Astrocyte (in vitro differentiated cells and primary cell): ENCODE data around the gene DNPEP. TPM values are rescaled to one million over a fixed set of nuclear protein-coding genes. Genes with fewer than 3 reads are reported as not detected.

Experiments
- DNase-seq: peaks from one replicate; pipeline ENCODE4 v3.0.0-alpha.2; 2010; ENCODE audit warnings: low read depth
- FAIRE-seq: peaks from 2 replicates; lab custom pipeline; 2011; peaks lifted over from hg19 to GRCh38; lab: Jason Lieb, UNC
- H2AFZ ChIP-seq: 2 replicates; pipeline ENCODE4 v1.6.0; 2012; ENCODE audit warnings: low read depth, low read length, inconsistent platforms
- H3K27ac ChIP-seq: 2 replicates; pipeline ENCODE4 v1.5.1; 2011; ENCODE audit warnings: low read depth, low read length, inconsistent platforms
- H3K27me3 ChIP-seq: 2 replicates; pipeline ENCODE4 v1.6.0; 2011; ENCODE audit warnings: low read length, inconsistent platforms; ENCODE audit not compliant: insufficient read depth
- H3K36me3 ChIP-seq: 2 replicates; pipeline ENCODE4 v1.5.1; 2011; ENCODE audit warnings: low read length, inconsistent platforms; ENCODE audit not compliant: insufficient read depth
- H3K4me1 ChIP-seq: 2 replicates; pipeline ENCODE4 v1.5.1; 2011; ENCODE audit warnings: low read length, inconsistent platforms; ENCODE audit not compliant: insufficient read depth
- H3K4me2 ChIP-seq: 2 replicates; pipeline ENCODE4 v1.6.0; 2012; ENCODE audit warnings: low read length, inconsistent platforms
- H3K4me3 ChIP-seq: 2 replicates; pipeline ENCODE4 v1.5.1; 2011; ENCODE audit warnings: low read depth, mild to moderate bottlenecking, low read length, inconsistent platforms; ENCODE audit not compliant: insufficient read depth
- H3K79me2 ChIP-seq: 2 replicates; pipeline ENCODE4 v1.6.0; 2012; ENCODE audit warnings: mild to moderate bottlenecking, low read length, inconsistent platforms; ENCODE audit not compliant: insufficient read depth
- H3K9ac ChIP-seq: 2 replicates; pipeline ENCODE4 v1.6.0; 2012; ENCODE audit warnings: mild to moderate bottlenecking, low read length, inconsistent platforms
- H3K9me3 ChIP-seq: 2 replicates; pipeline ENCODE4 v1.5.1; 2012; ENCODE audit warnings: low read depth, mild to moderate bottlenecking, low read length, inconsistent platforms; ENCODE audit not compliant: insufficient read depth
- H4K20me1 ChIP-seq: 2 replicates; pipeline ENCODE4 v1.6.0; 2012; ENCODE audit warnings: low read length, inconsistent platforms; ENCODE audit not compliant: insufficient read depth
- H3K27ac Mint-ChIP-seq: one replicate; pipeline ENCODE4 v1.8.0; 2021; ENCODE audit warnings: mild to moderate bottlenecking, mixed read lengths; ENCODE audit not compliant: unreplicated experiment
- H3K27me3 Mint-ChIP-seq: one replicate; pipeline ENCODE4 v1.8.0; 2021; ENCODE audit warnings: low read depth, mixed read lengths; ENCODE audit not compliant: unreplicated experiment
- H3K36me3 Mint-ChIP-seq: one replicate; pipeline ENCODE4 v1.8.0; 2021; ENCODE audit warnings: low read depth, mixed read lengths; ENCODE audit not compliant: unreplicated experiment
- H3K4me1 Mint-ChIP-seq: one replicate; pipeline ENCODE4 v1.8.0; 2021; ENCODE audit warnings: low read depth, mixed read lengths; ENCODE audit not compliant: unreplicated experiment
- H3K4me3 Mint-ChIP-seq: one replicate; pipeline ENCODE4 v1.8.0; 2021; ENCODE audit warnings: mild to moderate bottlenecking, moderate library complexity, mixed read lengths; ENCODE audit not compliant: unreplicated experiment
- H3K9me3 Mint-ChIP-seq: one replicate; pipeline ENCODE4 v1.8.0; 2021; ENCODE audit warnings: mild to moderate bottlenecking, mixed read lengths; ENCODE audit not compliant: unreplicated experiment
- CTCF ChIP-seq: IDR thresholded peaks from 2 replicates; pipeline ENCODE4 v1.5.1; 2011; ENCODE audit warnings: low read depth, mild to moderate bottlenecking, inconsistent platforms, low read length, moderate library complexity; ENCODE audit not compliant: insufficient read depth
- EZH2 ChIP-seq: IDR thresholded peaks from 2 replicates; pipeline ENCODE4 v1.6.1; 2012; ENCODE audit warnings: mild to moderate bottlenecking, low read length, inconsistent platforms; ENCODE audit not compliant: insufficient read depth
- total RNA-seq: library from RNA; stranded (reverse); gene quantifications from 2 replicates; pipeline ENCODE4 v1.2.1, GENCODE V29; 2021

Gene DNPEP
- total RNA-seq, 1 donor from 2014 or later = 53.9 TPM

GRCh38 chr2:219401606-219402005 lies 13.9 kb upstream of the DNPEP start:
- H3K4me3 ChIP-seq = no peak overlapping the region
- H3K9ac ChIP-seq = no peak overlapping the region
- DNase-seq (no peak), FAIRE-seq (no peak)
- peaks cover 10% of the 10 kb centered on the region for H3K4me1 ChIP-seq
- no peak overlapping the region for H3K27ac Mint-ChIP-seq
- H3K79me2 ChIP-seq = no peaks in the 10 kb centered on the region
- H3K4me1 Mint-ChIP-seq = peaks cover 36% of the 10 kb centered on the region
- no peaks in the 10 kb centered on the region for H3K36me3 ChIP-seq
- TF ChIP-seq CTCF (no peak), EZH2 (no peak)
- H3K27ac ChIP-seq = no peak overlapping the region
- H3K27me3 Mint-ChIP-seq = peaks cover 3% of the 10 kb centered on the region
- no peaks in the 10 kb centered on the region for H3K27me3 ChIP-seq
- no peak overlapping the region for H3K4me3 Mint-ChIP-seq
- no peak overlapping the region for H2AFZ ChIP-seq
- no peaks in the 10 kb centered on the region for H3K9me3 Mint-ChIP-seq
- H3K36me3 Mint-ChIP-seq = no peaks in the 10 kb centered on the region
- no peaks in the 10 kb centered on the region for H3K9me3 ChIP-seq
- no peaks in the 10 kb centered on the region for H4K20me1 ChIP-seq
- no peak overlapping the region for H3K4me2 ChIP-seq

- H4K20me1 ChIP-seq = no peaks in the 10 kb centered on the region
- no peak for DNase-seq
- H3K79me2 ChIP-seq = no peaks in the 10 kb centered on the region
- H3K4me3 ChIP-seq = no peak overlapping the region
- no peaks in the 10 kb centered on the region for H3K9me3 Mint-ChIP-seq
- no peak overlapping the region for H3K4me3 Mint-ChIP-seq
- no peak overlapping the region for H3K27ac Mint-ChIP-seq
- H2AFZ ChIP-seq = no peak overlapping the region
- FAIRE-seq = no peak
- peaks cover 30% of the 10 kb centered on the region for H3K4me1 Mint-ChIP-seq
- no peaks in the 10 kb centered on the region for H3K9me3 ChIP-seq
- TF ChIP-seq EZH2 (no peak), CTCF (no peak)
- peaks cover 3% of the 10 kb centered on the region for H3K27me3 Mint-ChIP-seq
- no peak overlapping the region for H3K27ac ChIP-seq
- no peaks in the 10 kb centered on the region for H3K27me3 ChIP-seq
- H3K4me1 ChIP-seq = peaks cover 3% of the 10 kb centered on the region
- H3K36me3 ChIP-seq = no peaks in the 10 kb centered on the region
- H3K9ac ChIP-seq = no peak overlapping the region
- no peak overlapping the region for H3K4me2 ChIP-seq
- no peaks in the 10 kb centered on the region for H3K36me3 Mint-ChIP-seq
Observed at GRCh38 chr2:219400562-219400961, 12.8 kb upstream of the DNPEP start.

GRCh38 chr2:219399716-219400478 lies 12.2 kb upstream of the DNPEP start:
- Histone ChIP-seq H3K36me3 (no peaks in the 10 kb centered on the region), H2AFZ (no peak overlapping the region), H3K4me2 (no peak overlapping the region), H3K9me3 (no peaks in the 10 kb centered on the region), H3K9ac (no peak overlapping the region), H3K27ac (no peak overlapping the region), H3K79me2 (no peaks in the 10 kb centered on the region), H3K4me3 (no peak overlapping the region), H4K20me1 (no peaks in the 10 kb centered on the region), H3K27me3 (no peaks in the 10 kb centered on the region), H3K4me1 (peaks cover 3% of the 10 kb centered on the region)
- Mint-ChIP-seq H3K36me3 (no peaks in the 10 kb centered on the region), H3K4me1 (peaks cover 27% of the 10 kb centered on the region), H3K9me3 (no peaks in the 10 kb centered on the region), H3K27ac (no peak overlapping the region), H3K27me3 (peaks cover 3% of the 10 kb centered on the region), H3K4me3 (no peak overlapping the region)
- no peak for TF ChIP-seq EZH2
- TF ChIP-seq CTCF = no peak
- DNase-seq = no peak
- FAIRE-seq = no peak
